ENCODE data around the gene ZNF273.

ZNF273 gene

GRCh38 chr7:64876792-64877713 lies 26.0 kb upstream of the ZNF273 start:
- peak; percentile 43 to 68 (median 55) for DNase-seq (ENCODE audit: low read depth in 3 of 3)

- DNase-seq (ENCODE audit: low read depth in 3 of 3), result no peak
These were observed 25.1 kb upstream of the ZNF273 start for GRCh38 chr7:64877714-64878610.

- no peak for DNase-seq (ENCODE audit: low read depth in 3 of 3)
These were observed 24.4 kb upstream of the ZNF273 start for GRCh38 chr7:64878684-64879083.

GRCh38 chr7:64879086-64879730 lies 23.9 kb upstream of the ZNF273 start:
- no peak for DNase-seq (ENCODE audit: low read depth in 3 of 3)

- no peak for DNase-seq (ENCODE audit: low read depth in 3 of 3)
These were observed 23.3 kb upstream of the ZNF273 start for GRCh38 chr7:64879800-64880199.

- no peak for DNase-seq (ENCODE audit: low read depth in 3 of 3)
These were observed 22.5 kb upstream of the ZNF273 start for GRCh38 chr7:64880322-64881297.

- no peak for DNase-seq (ENCODE audit: low read depth in 3 of 3)
These were observed 21.4 kb upstream of the ZNF273 start for GRCh38 chr7:64881461-64882287.

- DNase-seq (ENCODE audit: low read depth in 3 of 3), result peak in 1 of 3 donors; percentile 17
These were observed 20.5 kb upstream of the ZNF273 start for GRCh38 chr7:64882341-64883112.

GRCh38 chr7:64883113-64883905 lies 19.8 kb upstream of the ZNF273 start:
- DNase-seq (ENCODE audit: low read depth in 3 of 3), result no peak

- no peak for DNase-seq (ENCODE audit: low read depth in 3 of 3)
These were observed 18.8 kb upstream of the ZNF273 start for GRCh38 chr7:64884085-64884912.

GRCh38 chr7:64884913-64885370 lies 18.1 kb upstream of the ZNF273 start:
- DNase-seq (ENCODE audit: low read depth in 3 of 3), result no peak

- DNase-seq (ENCODE audit: low read depth in 3 of 3), result no peak
These were observed 17.4 kb upstream of the ZNF273 start for GRCh38 chr7:64885520-64886240.

GRCh38 chr7:64886956-64887545 lies 16.0 kb upstream of the ZNF273 start:
- no peak for DNase-seq (ENCODE audit: low read depth in 3 of 3)

GRCh38 chr7:64887756-64888508 lies 15.1 kb upstream of the ZNF273 start:
- DNase-seq (ENCODE audit: low read depth in 3 of 3), result peak in 2 of 3 donors; percentile 17 to 25

- DNase-seq (ENCODE audit: low read depth in 3 of 3), result no peak
These were observed 14.5 kb upstream of the ZNF273 start for GRCh38 chr7:64888561-64888900.
